Measurements from ENCODE around the gene RGS19. TPM values are rescaled to one million over a fixed set of nuclear protein-coding genes. Genes with fewer than 3 reads are reported as not detected.

The RGS19 gene
- total and polyA plus RNA-seq, 2 of the 8 experiments (the other 6 are each of a cell fraction or from before 2014, with no cell fraction given), result 12.7 to 16.8 TPM

DNA sequence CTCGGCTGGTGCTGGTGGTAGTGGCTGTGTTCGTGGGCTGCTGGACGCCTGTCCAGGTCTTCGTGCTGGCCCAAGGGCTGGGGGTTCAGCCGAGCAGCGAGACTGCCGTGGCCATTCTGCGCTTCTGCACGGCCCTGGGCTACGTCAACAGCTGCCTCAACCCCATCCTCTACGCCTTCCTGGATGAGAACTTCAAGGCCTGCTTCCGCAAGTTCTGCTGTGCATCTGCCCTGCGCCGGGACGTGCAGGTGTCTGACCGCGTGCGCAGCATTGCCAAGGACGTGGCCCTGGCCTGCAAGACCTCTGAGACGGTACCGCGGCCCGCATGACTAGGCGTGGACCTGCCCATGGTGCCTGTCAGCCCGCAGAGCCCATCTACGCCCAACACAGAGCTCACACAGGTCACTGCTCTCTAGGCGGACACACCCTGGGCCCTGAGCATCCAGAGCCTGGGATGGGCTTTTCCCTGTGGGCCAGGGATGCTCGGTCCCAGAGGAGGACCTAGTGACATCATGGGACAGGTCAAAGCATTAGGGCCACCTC, 19.2 kb upstream of the RGS19 start:
- no peak overlapping the region for H2BK120ac ChIP-seq (replicated peaks; ENCODE audit: low read depth, low read length)
- no peaks in the 10 kb centered on the region for H3K79me2 ChIP-seq (ENCODE audit: control insufficient read depth in 1 of 2, insufficient read depth in 2 of 2, low read length in 2 of 2)
- no peak overlapping the region for H3K4ac ChIP-seq (replicated peaks; ENCODE audit: insufficient read length, low read depth, low read length)
- no peaks in the 10 kb centered on the region for H3K9me3 ChIP-seq (ENCODE audit: insufficient read depth in 2 of 2, low read depth in 1 of 2, low read length in 1 of 2)
- H3K18ac ChIP-seq (ENCODE audit: extremely low read depth, low read length), result no peak overlapping the region
- no peak overlapping the region for H3K4me2 ChIP-seq (ENCODE audit: insufficient read depth in 1 of 2, low read depth in 2 of 2, low read length in 2 of 2)
- H2AK5ac ChIP-seq (ENCODE audit: low read depth, low read length), result no peak overlapping the region
- FAIRE-seq (no peak), DNase-seq (ENCODE audit: low read depth in 1 of 2, low spot score in 2 of 2) (no peak)
- H3K23me2 ChIP-seq (ENCODE audit: low read depth, low read length), result peaks cover 7% of the 10 kb centered on the region; the same call in 1 of the 2 replicates
- peaks cover 0 to 2% (median under 1%) of the 10 kb centered on the region in 4 experiments; a peak in 1 of 7 replicates for H3K4me1 ChIP-seq (replicated peaks in 1 of 4; ENCODE audit: control insufficient read depth in 3 of 4, insufficient read depth in 4 of 4, low read length in 3 of 4)
- CTCF ChIA-PET (ENCODE audit: partially characterized antibody), result interaction anchor here (1.0 to 5.0 kb wide), 7 partner anchors 9 to 45 kb away, joined by 3 to 41 read pairs (median 4); partner anchors contain the start of gene LKAAEAR1
- H4K5ac ChIP-seq (ENCODE audit: insufficient read length, low read depth, low read length), result no peak overlapping the region
- H3K36me3 ChIP-seq (ENCODE audit: control insufficient read depth in 2 of 4, insufficient read depth in 4 of 4, low read length in 3 of 4), result no peaks in the 10 kb centered on the region
- H3K9ac ChIP-seq (replicated peaks in 1 of 4; ENCODE audit: extremely low read depth in 1 of 4, low read depth in 3 of 4, low read length in 3 of 4), result no peak overlapping the region; a peak in 1 of 7 replicates
- no peaks in the 10 kb centered on the region for H3K79me1 ChIP-seq (ENCODE audit: low read depth, low read length)
- WGBS, 2 experiments (ENCODE audit: extremely low coverage in 1 of 2, insufficient coverage in 1 of 2, insufficient read length in 1 of 2, insufficient replicate concordance in 2 of 2, low coverage in 1 of 2, low lambda C conversion rate in 2 of 2, missing lambda C conversion rate in 1 of 2), result 88% methylated on average over 28 of the region's 28 CpGs; no CpG with 5 or more reads in 1 of the 2 experiments
- no peak overlapping the region for H3K4me3 ChIP-seq (ENCODE audit: extremely low read depth in 1 of 4, insufficient read depth in 2 of 4, low read depth in 3 of 4, low read length in 4 of 4)
- no peak overlapping the region for H2BK15ac ChIP-seq (ENCODE audit: low read length)
- H3K23ac ChIP-seq (ENCODE audit: insufficient read length), result no peak overlapping the region
- no peak overlapping the region for H2BK12ac ChIP-seq (ENCODE audit: low read depth, low read length)
- no peak overlapping the region for H2BK5ac ChIP-seq (ENCODE audit: low read depth, low read length)
- no peak overlapping the region for H2BK20ac ChIP-seq (ENCODE audit: low read length)
- no peak overlapping the region for H3K56ac ChIP-seq (replicated peaks; ENCODE audit: insufficient read length, low read depth, low read length)
- peaks cover 2 to 26% (median 21%) of the 10 kb centered on the region in 4 experiments for H3K27me3 ChIP-seq (replicated peaks in 1 of 4; ENCODE audit: control insufficient read depth in 3 of 4, extremely low read depth in 1 of 4, insufficient read depth in 3 of 4, low read length in 3 of 4)
- POLR2A ChIA-PET (ENCODE audit: partially characterized antibody), result interaction anchor here (1.1 kb wide), 1 partner anchor 10 kb away, joined by 3 read pairs; no protein-coding TSS in a partner anchor
- no peak overlapping the region for H3K14ac ChIP-seq (ENCODE audit: insufficient read length)
- no peak overlapping the region for H3K27ac ChIP-seq (ENCODE audit: low read depth, low read length)
- H4K8ac ChIP-seq (ENCODE audit: extremely low read depth, insufficient read depth, low read length), result no peak overlapping the region; the same call in 1 of the 2 replicates
- no peak overlapping the region for H4K91ac ChIP-seq (replicated peaks; ENCODE audit: insufficient read length, low read length)
- H2AFZ ChIP-seq (ENCODE audit: low read length), result no peak overlapping the region
- peaks cover 0 to 2% of the 10 kb centered on the region in 2 experiments for H4K20me1 ChIP-seq (replicated peaks in 1 of 2; ENCODE audit: control insufficient read depth in 1 of 2, insufficient read depth in 2 of 2, low read length in 2 of 2)
- TF ChIP-seq HDAC6 (IDR thresholded peaks at IDR 0.05; ENCODE audit: low read depth, low read length) (no peak), HDAC2 (IDR thresholded peaks at IDR 0.05; ENCODE audit: borderline replicate concordance in 1 of 2, low read depth in 2 of 2, low read length in 2 of 2) (no peak), FOSL1 (IDR thresholded peaks at IDR 0.05; ENCODE audit: insufficient read depth, low read depth, low read length) (no peak), TEAD4 (IDR thresholded peaks at IDR 0.05; ENCODE audit: low read depth, low read length) (no peak), POLR2AphosphoS5 (IDR thresholded peaks at IDR 0.05; ENCODE audit: low read depth, low read length) (no peak), TBP (IDR thresholded peaks at IDR 0.05; ENCODE audit: low read depth, low read length) (no peak), SAP30 (IDR thresholded peaks at IDR 0.05; ENCODE audit: insufficient read depth, insufficient replicate concordance, low read length) (no peak), CEBPB (IDR thresholded peaks at IDR 0.05; ENCODE audit: low read depth, low read length) (no peak), ZNF274 (IDR thresholded peaks at IDR 0.05; ENCODE audit: borderline replicate concordance, extremely low read depth, low read length) (no peak), NANOG (IDR thresholded peaks at IDR 0.05; ENCODE audit: insufficient read depth, low read depth, low read length, poor library complexity, severe bottlenecking) (no peak)
- TF ChIP-seq, protein P1, sequence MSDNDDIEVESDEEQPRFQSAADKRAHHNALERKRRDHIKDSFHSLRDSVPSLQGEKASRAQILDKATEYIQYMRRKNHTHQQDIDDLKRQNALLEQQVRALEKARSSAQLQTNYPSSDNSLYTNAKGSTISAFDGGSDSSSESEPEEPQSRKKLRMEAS (IDR thresholded peaks at IDR 0.05), result no peak
